PC-9 (cell line): Measurements from ENCODE around the gene UCP2. TPM values are rescaled to one million over a fixed set of nuclear protein-coding genes. Genes with fewer than 3 reads are reported as not detected.

Experiments
- BruUV-seq: library from RNA; stranded (reverse); fragments of 400-500 nt; replicated peaks from 2 replicates; lab custom pipeline; 2021; lab: Mats Ljungman, UMichigan
- CTCF ChIA-PET: fragments of 300-600 bp; sonication (Branson Sonifier 250); formaldehyde crosslinking; loops from one replicate; lab custom pipeline; 2022; ENCODE audit warnings: antibody characterized with exemption; lab: Charles Lee
- POLR2A ChIA-PET: fragments of 300-600 bp; sonication (Branson Sonifier 250); formaldehyde crosslinking; loops from one replicate; lab custom pipeline; 2022; ENCODE audit warnings: antibody characterized with exemption; ENCODE audit not compliant: unreplicated experiment; lab: Charles Lee
- DNase-seq, 2 experiments: peaks; one replicate each; pipeline versions ENCODE4 v3.0.0 to v3.0.0-alpha.2; 2015 to 2022; ENCODE audit warnings: mixed read lengths in 1 of 2
- H2AFZ ChIP-seq: fragments of 200-600 bp; sonication (generic); 2 replicates; pipeline ENCODE4 v1.8.1; 2017; ENCODE audit warnings: antibody characterized with exemption
- H3F3A ChIP-seq: fragments of 200-600 bp; sonication (generic); 2 replicates; pipeline ENCODE4 v1.8.1; 2017; ENCODE audit warnings: antibody characterized with exemption, mild to moderate bottlenecking, low read depth; ENCODE audit not compliant: insufficient read depth
- H3K27ac ChIP-seq: fragments of 200-600 bp; sonication (generic); 2 replicates; pipeline ENCODE4 v1.6.1; 2016; ENCODE audit warnings: mixed run types
- H3K27me3 ChIP-seq: fragments of 200-600 bp; sonication (generic); 2 replicates; pipeline ENCODE4 v1.6.1; 2016; ENCODE audit warnings: low read depth, mixed run types; ENCODE audit not compliant: insufficient read depth
- H3K36me3 ChIP-seq: fragments of 200-600 bp; sonication (generic); 2 replicates; pipeline ENCODE4 v1.6.1; 2016; ENCODE audit warnings: low read depth, mixed run types
- H3K4me1 ChIP-seq: fragments of 200-600 bp; sonication (generic); replicated peaks from 2 replicates; pipeline ENCODE4 v1.6.1; 2016; ENCODE audit warnings: mixed run types; ENCODE audit not compliant: insufficient read depth
- H3K4me2 ChIP-seq: fragments of 200-600 bp; sonication (generic); 2 replicates; pipeline ENCODE4 v1.6.1; 2017; ENCODE audit warnings: mixed run types
- H3K4me3 ChIP-seq: fragments of 200-600 bp; sonication (generic); 2 replicates; pipeline ENCODE4 v1.6.1; 2016; ENCODE audit warnings: mixed run types
- H3K79me2 ChIP-seq: fragments of 200-600 bp; sonication (generic); 2 replicates; pipeline ENCODE4 v1.6.1; 2017; ENCODE audit warnings: low read depth, mixed run types
- H3K9me2 ChIP-seq: fragments of 200-600 bp; sonication (generic); 2 replicates; pipeline ENCODE4 v1.8.1; 2017; ENCODE audit warnings: mild to moderate bottlenecking; ENCODE audit not compliant: insufficient read depth
- H3K9me3 ChIP-seq: fragments of 200-600 bp; sonication (generic); 2 replicates; pipeline ENCODE4 v1.8.1; 2016; ENCODE audit warnings: low read depth; ENCODE audit not compliant: insufficient read depth
- H4K20me1 ChIP-seq: fragments of 200-600 bp; sonication (generic); 2 replicates; pipeline ENCODE4 v1.8.1; 2017; ENCODE audit not compliant: insufficient read depth
- CTCF ChIP-seq: fragments of 200-600 bp; sonication (generic); conservative IDR thresholded peaks from 2 replicates; pipeline ENCODE4 v1.6.1; 2017; ENCODE audit warnings: mixed run types, antibody characterized with exemption, mild to moderate bottlenecking, moderate library complexity
- EZH2 ChIP-seq: fragments of 200-600 bp; sonication (generic); IDR thresholded peaks from 2 replicates; pipeline ENCODE4 v1.8.0; 2017; ENCODE audit warnings: antibody characterized with exemption, low read depth
- intact Hi-C: fragments of 100-400 bp; cut with micrococcal nuclease; formaldehyde crosslinking; loops from one replicate; pipeline ENCODE4 v1.10.0; 2022; ENCODE audit not compliant: unreplicated experiment
- total RNA-seq: library from RNA; stranded (reverse); gene quantifications from 2 replicates; pipeline ENCODE4 v1.2.3, GENCODE V29; 2021

The UCP2 gene
- total RNA-seq, 1 experiment from 2014 or later: 27.2 TPM

GRCh38 chr11:74010306-74011300 is 28.0 kb upstream of the UCP2 start:
- intact Hi-C loops: no loop called here
- H3K9me3 ChIP-seq: no peaks in the 10 kb centered on the region
- DNase-seq: no peak
- POLR2A ChIA-PET: no interaction called here
- no peaks in the 10 kb centered on the region for H3K79me2 ChIP-seq
- no peak overlapping the region for H3K27ac ChIP-seq
- no peaks in the 10 kb centered on the region for H4K20me1 ChIP-seq
- BruUV-seq: no TSS peak
- no peaks in the 10 kb centered on the region for H3K36me3 ChIP-seq
- no peaks in the 10 kb centered on the region for H3K27me3 ChIP-seq
- TF ChIP-seq EZH2: no peak
- TF ChIP-seq CTCF: no peak
- H3K4me2 ChIP-seq: no peak overlapping the region
- no peaks in the 10 kb centered on the region for H3K9me2 ChIP-seq
- no peak overlapping the region for H3K4me3 ChIP-seq
- H3F3A ChIP-seq: peaks cover 4% of the 10 kb centered on the region; the same call in 1 of the 2 replicates
- CTCF ChIA-PET: no interaction called here
- no peak overlapping the region for H2AFZ ChIP-seq
- no peaks in the 10 kb centered on the region for H3K4me1 ChIP-seq

- no peak overlapping the region for H3K4me2 ChIP-seq
- POLR2A ChIA-PET: no interaction called here
- no peaks in the 10 kb centered on the region for H3K36me3 ChIP-seq
- intact Hi-C loops: no loop called here
- no peaks in the 10 kb centered on the region for H4K20me1 ChIP-seq
- no peaks in the 10 kb centered on the region for H3K9me3 ChIP-seq
- no peak for DNase-seq
- H3K27ac ChIP-seq: no peak overlapping the region
- no TSS peak for BruUV-seq
- no peaks in the 10 kb centered on the region for H3K27me3 ChIP-seq
- H3F3A ChIP-seq: peaks cover 4% of the 10 kb centered on the region; the same call in 1 of the 2 replicates
- TF ChIP-seq CTCF: no peak
- no peak for TF ChIP-seq EZH2
- H3K4me3 ChIP-seq: no peak overlapping the region
- no peaks in the 10 kb centered on the region for H3K4me1 ChIP-seq
- H3K9me2 ChIP-seq: no peaks in the 10 kb centered on the region
- CTCF ChIA-PET: no interaction called here
- H2AFZ ChIP-seq: no peak overlapping the region
- no peaks in the 10 kb centered on the region for H3K79me2 ChIP-seq
These were observed 27.1 kb upstream of the UCP2 start for GRCh38 chr11:74009675-74010305.

- no peak for DNase-seq
- peaks cover 4% of the 10 kb centered on the region; the same call in 1 of the 2 replicates for H3F3A ChIP-seq
- BruUV-seq: no TSS peak
These were observed 26.5 kb upstream of the UCP2 start for GRCh38 chr11:74009230-74009547.

More at GRCh38 chr11:74009230-74009547, 26.5 kb upstream of the UCP2 start:
- no peaks in the 10 kb centered on the region for H3K36me3 ChIP-seq
- no peak overlapping the region for H3K27ac ChIP-seq
- no peak overlapping the region for H3K4me3 ChIP-seq
- H3K79me2 ChIP-seq: no peaks in the 10 kb centered on the region
- no peaks in the 10 kb centered on the region for H3K9me2 ChIP-seq
- H3K27me3 ChIP-seq: no peaks in the 10 kb centered on the region
- H4K20me1 ChIP-seq: no peaks in the 10 kb centered on the region
- H3K4me2 ChIP-seq: no peak overlapping the region
- H3K4me1 ChIP-seq: no peaks in the 10 kb centered on the region
- H3K9me3 ChIP-seq: no peaks in the 10 kb centered on the region
- TF ChIP-seq EZH2: no peak
- no peak for TF ChIP-seq CTCF
- ChIA-PET POLR2A (no interaction called here), CTCF (no interaction called here)
- H2AFZ ChIP-seq: no peak overlapping the region
- intact Hi-C loops: no loop called here
